ENCODE results near the gene GMPR2. TPM values are rescaled to one million over a fixed set of nuclear protein-coding genes. Genes with fewer than 3 reads are reported as not detected.

The GMPR2 gene
- total RNA-seq, 6 experiments from 2014 or later, result 26.2 to 40.2 (median 34.2) TPM

DNA sequence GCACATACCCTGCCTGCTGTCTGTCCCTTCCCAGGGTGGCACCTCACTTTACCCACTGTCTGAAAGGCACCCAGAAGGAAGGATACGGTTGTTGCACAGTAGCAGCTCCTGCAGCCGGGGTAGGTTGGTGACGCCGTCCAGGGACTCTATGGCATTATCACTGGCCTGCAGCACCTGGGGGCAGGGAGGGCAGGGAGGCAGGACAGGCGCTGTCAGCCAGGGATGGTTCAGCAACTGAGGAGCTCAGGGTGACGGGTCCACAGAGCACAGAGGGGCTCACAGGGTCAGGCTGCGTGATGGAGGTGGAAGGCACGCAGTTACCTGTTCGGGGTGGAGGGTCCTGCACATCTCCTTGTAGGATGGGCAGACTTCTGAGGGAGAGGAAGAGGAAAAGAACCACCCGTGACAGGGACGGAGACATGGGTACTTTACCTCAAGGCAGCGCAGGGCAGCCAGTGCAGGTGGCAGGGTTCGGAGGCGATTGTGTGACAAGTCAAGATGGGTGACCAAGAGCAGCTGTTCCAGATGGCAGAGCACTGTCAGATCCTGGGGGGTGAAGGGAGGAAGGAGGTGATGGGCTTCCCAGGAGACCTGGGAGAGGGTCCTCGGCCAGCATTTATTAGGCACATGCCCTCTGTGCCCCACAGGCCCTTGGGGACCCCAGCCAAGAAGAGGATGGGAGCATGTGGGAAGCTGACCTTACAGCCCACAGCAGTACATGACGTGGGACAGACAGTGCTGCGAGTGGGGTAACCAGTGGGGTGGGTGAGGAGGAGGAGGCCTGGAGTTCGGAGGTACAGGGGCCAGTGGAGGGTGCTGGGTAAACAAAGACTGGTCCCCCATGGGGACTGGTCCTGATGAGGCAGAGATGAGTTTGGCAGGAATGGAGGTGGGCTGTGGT is 33.9 kb downstream of the GMPR2 start:
- H3K4me1 ChIP-seq, result no peaks in the 10 kb centered on the region
- H3K27ac ChIP-seq, result no peak overlapping the region
- TF ChIP-seq CTCF (IDR thresholded peaks at IDR 0.05) (no peak), POLR2A (IDR thresholded peaks at IDR 0.05) (no peak)
- WGBS (ENCODE audit: insufficient coverage, low coverage, low lambda C conversion rate, missing lambda C conversion rate), result 82% methylated on average over 10 of the region's 18 CpGs
- H3K27me3 ChIP-seq, result no peaks in the 10 kb centered on the region
- peak in 1 of 3 donors; percentile 45 for DNase-seq
- intact Hi-C loops (cut with DNase I), result no loop called here
- ATAC-seq, result no peak
- no peak overlapping the region for H3K4me3 ChIP-seq
- H3K36me3 ChIP-seq, result peaks cover 0 to 24% (median 5%) of the 10 kb centered on the region in 4 donors
- H3K9me3 ChIP-seq, result no peaks in the 10 kb centered on the region

DNA sequence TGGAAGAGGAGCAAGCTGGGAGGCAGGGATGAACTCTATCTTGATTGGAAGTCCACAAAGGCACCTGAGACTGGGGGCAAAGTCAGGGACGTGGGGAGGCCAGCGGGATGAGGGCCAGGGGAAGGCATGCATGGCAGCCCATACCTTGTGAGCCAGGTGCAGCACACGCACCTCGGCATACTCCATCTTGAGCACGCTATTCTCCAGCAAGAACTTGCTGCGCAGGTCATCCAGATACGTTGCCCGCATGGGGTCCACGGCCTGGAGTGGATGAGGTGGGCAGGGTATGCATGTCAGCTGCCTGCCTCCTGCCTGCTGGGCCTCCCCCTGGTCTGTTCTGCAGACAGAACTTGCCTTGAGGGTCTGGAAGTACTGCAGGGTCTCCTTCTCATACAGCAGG is 34.8 kb downstream of the GMPR2 start:
- H3K4me3 ChIP-seq, result no peak overlapping the region
- DNase-seq, result peak in 1 of 3 donors; percentile 43
- TF ChIP-seq CTCF (IDR thresholded peaks at IDR 0.05) (no peak), POLR2A (IDR thresholded peaks at IDR 0.05) (no peak)

GRCh38 chr14:24268225-24268624 is 35.5 kb downstream of the GMPR2 start:
- ATAC-seq (no peak), DNase-seq (peak in 1 of 3 donors; percentile 28)
- Histone ChIP-seq H3K27ac (no peak overlapping the region), H3K9me3 (no peaks in the 10 kb centered on the region), H3K4me3 (no peak overlapping the region), H3K27me3 (no peaks in the 10 kb centered on the region), H3K4me1 (peaks cover 0 to 3% (median 1%) of the 10 kb centered on the region in 4 donors), H3K36me3 (peaks cover 0 to 24% (median 5%) of the 10 kb centered on the region in 4 donors)
- TF ChIP-seq CTCF (IDR thresholded peaks at IDR 0.05) (no peak), POLR2A (IDR thresholded peaks at IDR 0.05) (no peak)
- WGBS (ENCODE audit: insufficient coverage, low coverage, low lambda C conversion rate, missing lambda C conversion rate), result no CpG with 5 or more reads among the region's 9 CpGs
- intact Hi-C loops (cut with DNase I), result no loop called here

More for the DNA sequence above, 34.8 kb downstream of the GMPR2 start:
- no peaks in the 10 kb centered on the region for H3K27me3 ChIP-seq
- intact Hi-C loops (cut with DNase I), result no loop called here
- ATAC-seq, result no peak
- no peaks in the 10 kb centered on the region for H3K9me3 ChIP-seq
- H3K4me1 ChIP-seq, result peaks cover 0 to 3% (median 0%) of the 10 kb centered on the region in 4 donors
- H3K36me3 ChIP-seq, result peaks cover 0 to 24% (median 5%) of the 10 kb centered on the region in 4 donors
- WGBS (ENCODE audit: insufficient coverage, low coverage, low lambda C conversion rate, missing lambda C conversion rate), result no CpG with 5 or more reads among the region's 9 CpGs
- no peak overlapping the region for H3K27ac ChIP-seq

DNA sequence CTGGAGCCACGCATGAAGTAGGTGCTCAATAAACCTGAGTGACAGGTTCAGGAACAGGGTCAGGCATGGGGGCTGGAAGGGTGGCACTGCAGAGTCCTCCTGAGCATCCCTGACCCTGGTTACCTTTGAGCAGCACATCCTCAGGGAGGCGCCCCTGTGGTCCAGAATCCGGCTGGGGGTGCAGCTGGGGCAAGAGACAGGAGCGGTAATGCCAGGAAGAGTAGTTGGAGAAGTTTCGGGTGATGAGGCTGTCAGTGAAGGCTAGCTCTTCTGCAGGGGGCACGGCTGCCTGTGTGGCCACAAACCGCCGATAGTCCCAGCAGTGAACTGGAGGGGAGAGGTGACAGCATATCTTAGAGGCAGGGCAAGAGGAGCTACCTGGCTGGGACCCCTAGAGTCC is 36.6 kb downstream of the GMPR2 start:
- Histone ChIP-seq H3K36me3 (peaks cover 0 to 24% (median 5%) of the 10 kb centered on the region in 4 donors), H3K4me1 (peaks cover 0 to 13% (median 1%) of the 10 kb centered on the region in 4 donors), H3K27me3 (no peaks in the 10 kb centered on the region), H3K4me3 (no peak overlapping the region), H3K27ac (no peak overlapping the region), H3K9me3 (no peaks in the 10 kb centered on the region)
- TF ChIP-seq CTCF (IDR thresholded peaks at IDR 0.05) (no peak), POLR2A (IDR thresholded peaks at IDR 0.05) (no peak)
- ATAC-seq (no peak), DNase-seq (peak in 1 of 3 donors; percentile 32)
- WGBS (ENCODE audit: insufficient coverage, low coverage, low lambda C conversion rate, missing lambda C conversion rate), result no CpG with 5 or more reads among the region's 8 CpGs
- intact Hi-C loops (cut with DNase I), result no loop called here
